Measurements from ENCODE around the gene PRRC2B.

- TF ChIP-seq ZNF33A (CRISPR knock-in tag; IDR thresholded peaks at IDR 0.05; ENCODE audit: borderline replicate concordance) (no peak), ZNF136 (CRISPR knock-in tag; IDR thresholded peaks at IDR 0.05; ENCODE audit: low read depth) (no peak), POLR2AphosphoS5 (IDR thresholded peaks at IDR 0.05; ENCODE audit: low read depth, low read length) (no peak), MYC (CRISPR knock-in tag; IDR thresholded peaks at IDR 0.05; ENCODE audit: borderline replicate concordance) (no peak), HDAC6 (IDR thresholded peaks at IDR 0.05; ENCODE audit: low read depth, low read length) (no peak), EP300 (IDR thresholded peaks at IDR 0.05; ENCODE audit: low read depth in 2 of 2, low read length in 2 of 2) (no peak), EP300 (CRISPR knock-in tag; IDR thresholded peaks at IDR 0.05; ENCODE audit: borderline replicate concordance) (no peak), CEBPB (IDR thresholded peaks at IDR 0.05; ENCODE audit: borderline replicate concordance, low read depth, low read length) (no peak)
- TF ChIP-seq, protein P1, sequence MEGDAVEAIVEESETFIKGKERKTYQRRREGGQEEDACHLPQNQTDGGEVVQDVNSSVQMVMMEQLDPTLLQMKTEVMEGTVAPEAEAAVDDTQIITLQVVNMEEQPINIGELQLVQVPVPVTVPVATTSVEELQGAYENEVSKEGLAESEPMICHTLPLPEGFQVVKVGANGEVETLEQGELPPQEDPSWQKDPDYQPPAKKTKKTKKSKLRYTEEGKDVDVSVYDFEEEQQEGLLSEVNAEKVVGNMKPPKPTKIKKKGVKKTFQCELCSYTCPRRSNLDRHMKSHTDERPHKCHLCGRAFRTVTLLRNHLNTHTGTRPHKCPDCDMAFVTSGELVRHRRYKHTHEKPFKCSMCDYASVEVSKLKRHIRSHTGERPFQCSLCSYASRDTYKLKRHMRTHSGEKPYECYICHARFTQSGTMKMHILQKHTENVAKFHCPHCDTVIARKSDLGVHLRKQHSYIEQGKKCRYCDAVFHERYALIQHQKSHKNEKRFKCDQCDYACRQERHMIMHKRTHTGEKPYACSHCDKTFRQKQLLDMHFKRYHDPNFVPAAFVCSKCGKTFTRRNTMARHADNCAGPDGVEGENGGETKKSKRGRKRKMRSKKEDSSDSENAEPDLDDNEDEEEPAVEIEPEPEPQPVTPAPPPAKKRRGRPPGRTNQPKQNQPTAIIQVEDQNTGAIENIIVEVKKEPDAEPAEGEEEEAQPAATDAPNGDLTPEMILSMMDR (CRISPR knock-in tag; IDR thresholded peaks at IDR 0.05), result no peak
Measured at GRCh38 chr9:131423171-131423581, 29.3 kb downstream of the PRRC2B start.
